Suppressor macrophage treated with lipopolysaccharide for 4 hours (primary cell): Measurements from ENCODE around the gene FMN2.

ENCODE experiments used
- DNase-seq: peaks from one replicate; pipeline ENCODE4 v3.0.0-alpha.2; 2020

The FMN2 gene

GRCh38 chr1:240201931-240202330 is 110.2 kb downstream of the FMN2 start:
- DNase-seq, result no peak

- no peak for DNase-seq
These were observed 115.5 kb downstream of the FMN2 start for GRCh38 chr1:240207073-240207709.

DNA sequence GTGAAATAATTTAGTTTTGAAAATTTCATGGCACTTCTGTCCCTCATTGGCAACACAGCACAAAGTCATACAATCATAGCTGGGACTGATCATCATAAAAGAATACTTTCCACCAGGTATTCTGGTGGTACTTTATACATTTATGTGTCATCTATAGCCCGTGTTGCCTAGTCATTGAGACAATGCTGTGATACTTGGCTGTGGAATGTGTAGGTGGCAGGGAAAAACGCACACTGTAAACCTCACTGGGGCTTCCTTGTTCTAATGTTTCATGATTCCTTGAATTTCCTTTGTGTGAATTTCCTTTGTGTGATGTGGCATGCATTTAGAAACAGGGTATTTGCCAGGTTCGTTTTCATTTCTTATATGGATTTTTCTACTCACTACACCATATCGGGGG is 118.3 kb downstream of the FMN2 start:
- DNase-seq, result no peak

DNA sequence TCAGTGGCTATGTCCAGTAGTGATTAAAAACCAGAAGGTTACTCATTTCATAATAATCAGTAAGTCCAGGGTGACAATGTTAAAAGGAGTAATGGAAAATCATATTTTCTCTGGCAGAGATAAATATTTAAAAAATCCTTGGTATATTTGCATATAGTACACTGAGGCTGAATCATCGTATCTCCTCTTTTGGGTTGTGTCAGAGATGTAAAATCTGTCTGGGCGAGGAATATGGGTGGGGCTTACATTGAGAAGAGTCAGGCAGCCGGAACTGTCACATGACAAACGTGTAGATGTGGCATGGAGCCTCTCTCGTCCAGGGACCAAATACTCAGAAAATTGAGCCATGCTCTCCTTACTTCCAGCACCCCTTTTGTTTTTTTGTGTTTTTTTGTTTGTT is 120.9 kb downstream of the FMN2 start:
- DNase-seq, result no peak

GRCh38 chr1:240217403-240217802 is 125.7 kb downstream of the FMN2 start:
- no peak for DNase-seq

DNA sequence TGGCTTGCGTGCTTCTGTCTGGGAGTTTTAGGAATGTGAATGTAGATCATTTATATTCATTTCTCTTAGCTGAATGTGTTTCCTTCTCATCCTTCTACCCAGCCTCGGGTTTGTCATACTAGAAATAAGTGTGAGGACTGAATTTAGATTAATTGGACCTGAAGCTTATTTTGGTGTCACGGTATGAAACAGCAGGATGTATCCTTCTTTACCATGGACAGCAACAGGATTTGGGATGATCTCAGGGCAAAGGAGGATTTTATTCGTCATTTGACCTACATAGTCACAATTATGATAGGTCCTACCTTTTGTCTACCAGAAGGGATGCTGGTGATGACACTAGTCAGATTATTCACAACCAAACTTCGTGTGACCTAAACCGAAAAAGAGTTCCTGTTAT is 127.4 kb downstream of the FMN2 start:
- no peak for DNase-seq

DNA sequence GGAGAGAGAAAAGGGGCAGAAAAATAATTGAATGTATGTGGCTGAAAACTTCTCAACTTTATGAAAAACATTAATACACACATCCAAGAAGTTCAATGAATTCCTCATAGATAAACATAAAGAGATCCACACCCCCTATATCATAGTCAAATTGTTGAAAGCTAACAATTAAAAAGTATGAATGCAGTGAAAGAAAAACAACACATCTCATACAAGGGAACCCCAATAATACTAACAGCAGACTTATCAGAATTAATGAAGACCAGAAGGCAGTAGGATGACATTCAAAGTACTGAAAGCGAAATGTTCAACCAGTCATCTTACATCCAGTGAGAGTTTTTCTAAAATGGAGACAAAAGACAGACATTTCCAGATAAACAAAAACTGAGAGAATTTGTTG is 134.4 kb downstream of the FMN2 start:
- DNase-seq, result no peak

DNA sequence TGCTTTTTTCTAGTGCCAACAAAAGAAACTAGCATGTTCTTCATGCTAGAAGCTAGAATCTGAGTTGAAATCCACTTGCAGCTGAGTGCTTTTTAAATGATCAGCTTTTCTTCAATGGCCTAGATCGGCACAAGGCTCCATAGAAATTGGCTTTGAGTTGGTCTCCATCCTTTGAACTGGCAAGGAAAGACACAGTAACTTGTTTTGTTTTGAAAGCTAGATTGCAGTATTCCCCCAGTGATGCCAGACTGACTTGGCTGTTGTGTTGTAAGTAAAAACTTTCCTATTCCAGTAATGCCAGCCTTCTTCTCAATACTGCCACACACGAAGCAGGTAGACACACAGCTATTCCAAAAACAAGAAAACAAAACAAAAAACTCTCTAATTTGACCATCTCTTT is 139.1 kb downstream of the FMN2 start:
- no peak for DNase-seq

GRCh38 chr1:240232530-240232929 is 140.8 kb downstream of the FMN2 start:
- DNase-seq, result no peak

DNA sequence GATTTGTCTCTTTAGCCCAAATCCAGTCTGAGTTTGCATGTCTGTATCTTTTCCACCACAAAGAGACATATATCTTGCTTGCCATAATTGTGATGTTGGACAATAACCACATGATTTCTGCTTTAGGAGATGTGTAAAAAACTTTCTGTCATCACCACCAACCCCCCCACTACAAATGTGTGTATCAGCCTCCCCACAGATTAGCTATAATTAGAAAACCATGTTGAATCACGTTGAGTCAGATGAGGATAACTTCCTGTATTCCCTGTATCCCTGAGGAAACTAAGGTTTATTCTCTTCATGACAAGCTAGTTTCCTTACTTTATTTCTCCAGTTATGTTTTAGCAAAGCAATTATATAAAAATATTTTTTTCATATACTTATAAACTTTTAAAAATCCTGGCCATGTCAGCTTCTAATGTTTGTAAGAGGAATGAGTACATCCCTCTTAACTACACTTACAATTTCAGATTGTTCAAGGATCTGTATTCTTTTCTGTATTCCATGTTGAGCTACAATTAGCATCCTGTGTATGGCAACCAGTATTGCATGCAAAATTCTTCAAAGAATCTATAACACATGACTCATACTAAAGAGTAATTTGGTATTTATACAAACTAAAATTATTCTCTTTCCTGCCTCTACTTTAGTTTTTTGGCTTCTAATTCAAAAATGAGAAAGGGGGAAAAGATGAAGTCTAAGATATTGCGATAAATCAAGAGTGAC is 143.0 kb downstream of the FMN2 start:
- no peak for DNase-seq

- no peak for DNase-seq
These were observed 144.0 kb downstream of the FMN2 start for GRCh38 chr1:240235521-240236288.

DNA sequence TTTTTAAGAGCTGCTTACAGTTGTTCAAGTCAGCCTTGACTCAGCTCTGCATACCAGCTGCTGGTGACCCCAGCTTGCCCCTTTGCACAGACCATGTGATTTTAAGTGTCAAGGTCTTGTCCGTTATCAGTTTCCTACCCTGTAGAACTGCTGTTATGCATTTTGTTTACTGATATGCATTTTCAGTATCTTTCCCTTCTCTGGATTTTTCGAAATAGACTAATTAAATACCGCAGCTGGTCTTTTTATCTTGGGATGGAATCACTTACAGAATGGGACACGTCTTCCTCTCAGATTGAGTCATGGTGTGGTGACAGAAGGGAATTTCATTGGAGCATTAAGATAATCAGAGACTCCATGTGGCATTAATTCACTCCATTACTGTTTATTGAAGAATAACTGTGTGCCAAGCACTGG is 145.6 kb downstream of the FMN2 start:
- no peak for DNase-seq

DNA sequence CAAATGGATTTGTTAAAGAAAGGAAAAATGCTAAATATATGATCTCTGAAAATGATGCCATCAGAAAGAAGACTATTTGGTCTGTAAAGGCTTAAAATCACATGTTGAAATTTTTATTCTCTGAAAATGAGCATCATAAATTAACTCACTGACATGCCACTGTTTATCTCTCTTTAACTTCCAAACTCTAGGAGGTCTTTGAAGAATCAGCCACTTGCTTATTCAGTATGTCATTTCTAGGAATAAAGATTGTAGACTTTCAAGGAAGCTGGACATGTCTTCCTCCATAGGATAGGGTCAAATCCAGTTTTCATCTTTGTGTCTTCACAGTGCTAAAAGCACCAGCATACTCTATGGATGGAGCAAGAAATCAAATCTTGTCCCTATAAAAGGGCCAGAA is 147.6 kb downstream of the FMN2 start:
- no peak for DNase-seq

DNA sequence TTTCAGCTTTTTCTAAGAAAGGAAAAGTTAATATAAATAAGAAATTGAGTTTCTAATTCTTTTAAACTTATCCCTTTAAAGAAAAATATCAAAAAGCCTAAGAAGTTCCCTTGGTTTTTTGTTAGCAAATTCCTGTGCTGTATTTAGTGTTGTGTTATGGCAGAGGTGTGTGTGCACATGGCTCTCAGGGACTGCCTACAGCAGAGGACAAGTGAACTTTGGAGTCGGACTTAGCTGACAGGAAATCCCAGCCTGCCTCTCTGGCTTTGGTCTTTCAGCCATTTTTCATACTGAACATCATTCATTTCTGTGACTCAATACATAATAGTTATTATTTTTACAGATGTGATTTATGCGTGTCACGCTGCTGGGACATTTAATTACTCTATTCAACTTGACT is 149.6 kb downstream of the FMN2 start:
- no peak for DNase-seq

DNA sequence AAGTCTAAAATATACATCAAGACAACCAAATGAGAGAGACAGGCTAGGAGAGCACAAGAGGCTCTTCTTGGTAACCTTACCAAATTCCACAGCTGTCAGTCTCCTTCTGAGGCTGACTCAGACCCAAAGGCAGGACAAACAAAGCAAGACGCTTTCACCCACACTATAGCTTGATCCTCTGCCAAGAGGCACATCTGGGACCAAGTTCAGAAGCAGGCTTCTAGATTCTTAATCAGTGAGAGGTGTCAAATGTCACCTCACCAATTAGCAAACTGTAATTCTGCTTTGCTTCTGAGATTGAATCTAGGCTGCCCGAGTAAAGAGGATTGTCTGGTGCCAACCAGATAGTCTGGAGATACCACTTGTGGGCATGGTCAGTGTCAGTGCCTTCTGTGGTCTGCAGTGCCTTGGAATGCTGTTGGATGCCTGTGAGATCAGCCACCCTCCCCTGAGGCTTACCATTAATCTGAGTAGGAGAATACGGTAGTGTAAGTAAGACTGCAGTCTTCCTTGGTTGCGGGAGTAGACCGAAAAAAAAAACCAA is 151.0 kb downstream of the FMN2 start:
- DNase-seq, result no peak

GRCh38 chr1:240244968-240245628 is 153.4 kb downstream of the FMN2 start:
- no peak for DNase-seq

DNA sequence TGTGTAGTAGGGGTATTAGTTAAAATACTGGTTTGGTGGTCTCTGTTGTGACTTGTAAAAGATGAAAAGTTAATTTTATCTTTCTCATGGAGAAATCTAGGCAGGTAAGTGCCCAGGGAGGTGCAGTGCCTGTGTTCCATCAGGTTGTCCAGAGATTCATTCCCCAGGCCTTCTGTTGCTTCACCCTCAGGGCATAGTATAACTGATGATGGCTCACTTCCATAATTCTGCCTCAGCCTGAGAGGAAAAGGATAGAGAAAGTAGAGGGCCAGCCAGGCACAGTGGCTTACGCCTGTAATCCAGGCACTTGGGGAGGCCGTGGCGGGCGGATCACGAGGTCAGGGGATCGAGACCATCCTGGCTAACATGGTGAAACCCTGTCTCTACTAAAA is 153.9 kb downstream of the FMN2 start:
- no peak for DNase-seq

GRCh38 chr1:240247899-240248298 is 156.2 kb downstream of the FMN2 start:
- no peak for DNase-seq

DNA sequence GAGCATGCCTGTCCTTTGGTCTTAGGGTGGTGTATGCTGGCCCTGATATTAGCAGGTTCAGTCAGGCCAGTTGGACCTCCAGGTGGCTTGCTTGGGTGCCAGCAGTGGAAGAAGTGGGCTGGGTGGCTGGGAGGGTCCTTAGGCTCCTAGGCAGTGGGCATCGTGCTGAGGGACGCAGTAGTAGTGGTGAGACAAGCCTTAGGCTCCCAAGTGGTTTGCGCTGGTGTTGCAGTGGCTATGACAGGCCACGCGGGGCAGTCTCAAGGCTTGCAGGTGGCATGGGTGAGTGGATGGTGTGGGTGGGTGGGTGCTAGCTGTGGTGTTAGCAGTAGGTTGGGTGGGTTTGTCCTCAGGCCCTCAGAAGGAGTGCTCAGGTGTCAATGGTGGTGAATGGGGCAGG is 162.3 kb downstream of the FMN2 start:
- DNase-seq, result no peak

DNA sequence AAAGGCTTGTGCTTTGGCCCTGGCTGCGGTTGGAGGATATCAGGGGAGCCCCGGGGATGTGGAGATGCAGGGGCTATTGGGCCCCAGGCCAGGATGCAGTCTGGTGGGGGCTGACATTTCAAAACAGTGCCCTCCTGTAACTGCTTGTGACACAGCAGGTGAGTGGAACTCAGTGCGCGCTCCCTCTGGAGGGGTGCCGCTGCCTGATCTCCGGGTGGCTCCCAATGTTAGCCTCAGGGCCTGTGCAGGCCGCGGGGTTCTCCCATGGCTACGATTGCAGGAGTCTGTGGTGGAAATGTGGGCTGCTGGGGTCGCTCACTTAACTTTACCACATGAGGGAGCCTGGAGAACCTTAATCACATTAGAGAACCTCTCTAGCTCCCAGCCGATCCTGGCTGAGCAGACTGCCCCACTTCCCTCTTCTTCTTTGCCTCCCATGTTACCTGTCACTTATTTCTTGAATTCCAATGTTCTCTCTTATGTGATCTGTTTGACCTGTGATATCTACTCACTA is 163.2 kb downstream of the FMN2 start:
- no peak for DNase-seq

- DNase-seq, result no peak
These were observed 164.2 kb downstream of the FMN2 start for GRCh38 chr1:240255922-240256321.

GRCh38 chr1:240256836-240257503 is 165.3 kb downstream of the FMN2 start:
- no peak for DNase-seq

GRCh38 chr1:240258910-240259309 is 167.2 kb downstream of the FMN2 start:
- DNase-seq, result no peak
